HUES48 (cell line): ENCODE data around the gene TCAIM.

ENCODE experiments used
- H3K27ac ChIP-seq: one replicate; pipeline ENCODE4 v1.7.0; 2013; ENCODE audit warnings: low read depth, low read length, inconsistent platforms
- H3K27me3 ChIP-seq: 2 replicates; pipeline ENCODE4 v1.6.1; 2013; ENCODE audit warnings: mild to moderate bottlenecking, low read length; ENCODE audit not compliant: control insufficient read depth, insufficient read depth
- H3K36me3 ChIP-seq: 2 replicates; pipeline ENCODE4 v1.6.1; 2013; ENCODE audit warnings: low read length; ENCODE audit not compliant: control insufficient read depth, insufficient read depth
- H3K4me1 ChIP-seq: 2 replicates; pipeline ENCODE4 v1.6.1; 2013; ENCODE audit warnings: mild to moderate bottlenecking, low read length; ENCODE audit not compliant: control insufficient read depth, insufficient read depth
- H3K4me3 ChIP-seq: 2 replicates; pipeline ENCODE4 v1.5.1; 2013; ENCODE audit warnings: mild to moderate bottlenecking, low read depth, low read length
- H3K9ac ChIP-seq: 2 replicates; pipeline ENCODE4 v1.6.1; 2013; ENCODE audit warnings: mild to moderate bottlenecking, low read depth, low read length, moderate library complexity
- H3K9me3 ChIP-seq: 2 replicates; pipeline ENCODE4 v1.6.1; 2013; ENCODE audit warnings: low read length; ENCODE audit not compliant: control insufficient read depth, insufficient read depth

The TCAIM gene

DNA sequence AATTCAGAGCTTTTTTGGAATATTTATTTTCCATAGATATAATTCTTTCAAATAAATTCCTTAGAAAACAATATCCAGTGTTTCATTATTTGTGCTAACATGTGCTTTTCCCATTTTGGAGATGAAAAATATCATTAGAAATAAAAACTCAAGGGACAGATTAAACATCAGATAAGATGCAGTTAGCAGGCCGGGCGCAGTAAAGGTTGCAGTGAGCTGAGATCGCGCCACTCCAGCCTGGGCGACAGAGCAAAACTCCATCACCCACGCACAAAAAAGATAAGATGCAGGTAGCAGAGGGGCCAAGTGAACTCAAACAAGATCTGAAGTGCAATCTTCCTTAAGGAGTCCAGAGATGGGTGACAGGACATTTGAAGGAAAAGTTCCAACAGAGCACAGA is 90.9 kb downstream of the TCAIM start:
- Histone ChIP-seq H3K27ac (no peak overlapping the region), H3K36me3 (no peaks in the 10 kb centered on the region), H3K4me1 (no peaks in the 10 kb centered on the region), H3K9me3 (no peaks in the 10 kb centered on the region), H3K27me3 (no peaks in the 10 kb centered on the region), H3K4me3 (no peak overlapping the region), H3K9ac (no peak overlapping the region)

DNA sequence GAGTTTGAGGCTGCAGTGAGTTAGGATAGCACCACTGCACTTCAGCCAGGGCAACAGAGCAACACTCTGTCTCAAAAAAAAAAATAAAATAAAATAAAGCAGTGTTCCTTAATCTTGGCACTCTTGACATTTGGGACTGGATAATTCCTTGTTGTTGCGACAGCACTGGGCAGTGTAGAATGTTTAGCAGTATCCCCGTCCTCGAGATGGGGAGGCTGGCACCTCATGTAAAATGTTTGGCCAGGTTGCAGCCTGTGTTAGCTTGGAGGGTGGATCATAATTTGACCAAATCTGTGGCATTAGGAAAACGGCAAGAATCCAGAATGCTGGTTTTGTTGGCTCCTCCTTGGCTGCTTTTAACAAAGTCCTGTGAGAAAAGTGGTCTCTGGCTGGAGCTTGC is 91.9 kb downstream of the TCAIM start:
- Histone ChIP-seq H3K27ac (no peak overlapping the region), H3K4me3 (no peak overlapping the region), H3K36me3 (no peaks in the 10 kb centered on the region), H3K27me3 (no peaks in the 10 kb centered on the region), H3K9ac (no peak overlapping the region), H3K9me3 (no peaks in the 10 kb centered on the region), H3K4me1 (no peaks in the 10 kb centered on the region)

DNA sequence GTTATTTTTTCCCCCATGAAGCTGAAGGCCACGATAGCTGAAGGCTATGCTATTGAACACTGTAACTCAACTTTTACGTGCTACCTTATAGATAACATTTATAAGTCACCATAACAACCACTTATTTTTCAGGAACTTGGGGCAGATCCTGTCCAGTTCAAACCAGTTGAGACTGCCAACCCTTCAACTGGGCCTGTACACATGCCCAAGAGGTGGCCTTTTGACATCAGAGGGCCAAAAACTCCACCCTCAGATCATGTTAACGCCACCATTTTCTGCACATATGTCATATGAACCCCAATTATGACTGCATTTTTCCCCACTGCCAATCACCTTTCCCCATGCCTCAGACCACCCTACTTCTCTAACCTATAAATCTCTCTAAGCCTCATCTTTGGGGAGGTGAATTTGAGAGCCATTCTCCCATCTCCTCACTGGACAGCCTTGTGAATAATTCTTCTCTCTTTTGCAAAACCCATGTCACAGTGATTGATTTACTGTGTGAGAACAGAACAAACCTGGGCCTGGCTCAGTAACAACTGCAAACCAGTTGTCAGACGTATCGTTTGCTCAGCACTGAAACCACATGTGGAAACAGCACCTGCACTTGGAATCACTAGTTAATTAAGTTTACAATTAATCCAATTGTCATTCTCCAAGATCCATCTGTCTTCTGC is 96.4 kb downstream of the TCAIM start:
- H3K27me3 ChIP-seq: no peaks in the 10 kb centered on the region
- H3K36me3 ChIP-seq: no peaks in the 10 kb centered on the region
- H3K27ac ChIP-seq: no peak overlapping the region
- no peak overlapping the region for H3K9ac ChIP-seq
- H3K4me1 ChIP-seq: no peaks in the 10 kb centered on the region
- no peak overlapping the region for H3K4me3 ChIP-seq
- no peaks in the 10 kb centered on the region for H3K9me3 ChIP-seq

DNA sequence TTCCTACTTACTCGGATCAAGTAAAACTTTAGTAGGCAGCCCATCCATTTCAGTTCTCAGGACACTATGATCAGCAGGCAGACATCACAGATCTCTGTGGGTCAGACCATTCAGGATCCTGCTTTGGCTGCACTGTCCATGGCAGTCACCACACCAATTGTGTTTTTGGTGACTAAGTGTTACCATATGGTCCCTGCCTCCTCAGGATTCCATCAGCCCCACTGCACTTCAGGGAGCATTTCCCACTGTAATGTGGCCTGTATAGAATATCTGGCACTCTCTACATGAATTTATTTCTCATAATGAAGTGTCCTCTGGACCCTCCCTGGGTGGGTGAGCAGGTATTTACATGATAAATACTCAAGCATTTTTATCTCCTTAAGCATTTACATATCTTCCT is 97.6 kb downstream of the TCAIM start:
- H3K27ac ChIP-seq: no peak overlapping the region
- H3K4me3 ChIP-seq: no peak overlapping the region
- no peaks in the 10 kb centered on the region for H3K9me3 ChIP-seq
- no peak overlapping the region for H3K9ac ChIP-seq
- no peaks in the 10 kb centered on the region for H3K36me3 ChIP-seq
- H3K4me1 ChIP-seq: no peaks in the 10 kb centered on the region
- no peaks in the 10 kb centered on the region for H3K27me3 ChIP-seq

DNA sequence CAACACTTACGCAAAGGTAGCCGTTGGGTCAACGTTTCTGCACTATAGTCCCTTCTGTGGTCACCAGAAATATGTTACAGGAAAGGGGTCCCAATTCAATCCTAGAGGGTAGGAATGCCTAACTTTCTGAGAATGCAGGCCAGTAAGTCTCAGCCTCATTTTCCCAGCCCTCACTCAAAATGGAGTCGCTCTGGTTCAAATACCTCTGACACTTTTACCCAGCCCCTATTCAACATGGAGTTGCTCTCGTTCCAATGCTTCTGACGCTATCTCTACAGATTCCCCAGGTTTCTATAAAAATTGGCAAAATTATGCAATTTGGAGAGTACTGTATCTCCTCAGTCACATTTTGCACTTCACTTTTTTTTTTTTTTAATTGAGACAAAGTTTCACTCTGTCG is 99.2 kb downstream of the TCAIM start:
- no peak overlapping the region for H3K27ac ChIP-seq
- no peaks in the 10 kb centered on the region for H3K27me3 ChIP-seq
- no peak overlapping the region for H3K4me3 ChIP-seq
- H3K36me3 ChIP-seq: peaks cover 9% of the 10 kb centered on the region
- no peaks in the 10 kb centered on the region for H3K9me3 ChIP-seq
- no peak overlapping the region for H3K9ac ChIP-seq
- H3K4me1 ChIP-seq: no peaks in the 10 kb centered on the region

DNA sequence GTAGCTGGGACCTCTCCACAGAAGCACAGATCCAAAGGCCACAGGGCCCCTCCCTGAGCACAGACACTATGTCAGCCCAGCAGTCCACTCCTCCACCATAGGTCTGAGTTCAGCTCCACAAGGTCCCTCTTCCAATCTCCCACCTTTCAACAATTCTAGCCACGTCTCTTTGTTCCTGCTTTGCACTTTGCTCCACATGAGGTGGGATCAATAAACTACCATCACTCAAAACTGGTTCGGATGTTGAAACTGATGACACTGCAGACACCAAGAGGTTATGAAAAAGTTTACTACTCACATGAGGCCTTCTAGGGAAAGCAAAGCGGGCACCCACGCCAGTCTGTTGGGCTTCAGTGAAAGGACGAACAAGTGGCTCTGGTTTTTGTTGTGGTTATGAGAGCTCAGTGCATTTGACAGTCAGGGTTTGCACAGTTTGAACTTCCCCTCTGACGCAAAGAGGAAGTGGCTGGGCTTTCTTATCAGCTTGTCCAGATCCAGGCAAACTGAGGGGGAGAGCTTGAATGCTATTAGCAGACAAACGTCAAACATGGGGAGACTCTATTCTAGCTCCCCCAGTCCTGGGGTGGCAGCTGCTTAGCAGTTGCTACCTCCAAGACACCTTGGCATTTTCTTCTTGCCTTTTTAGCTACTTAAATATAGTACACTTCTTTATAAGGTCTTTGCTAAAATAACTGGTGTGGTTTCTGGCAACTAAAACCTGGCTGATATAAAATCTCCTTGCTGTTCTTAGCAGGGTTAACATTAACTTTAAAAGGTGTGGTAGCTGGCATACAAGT is 101.1 kb downstream of the TCAIM start:
- no peak overlapping the region for H3K27ac ChIP-seq
- H3K9ac ChIP-seq: no peak overlapping the region
- H3K4me3 ChIP-seq: no peak overlapping the region

DNA sequence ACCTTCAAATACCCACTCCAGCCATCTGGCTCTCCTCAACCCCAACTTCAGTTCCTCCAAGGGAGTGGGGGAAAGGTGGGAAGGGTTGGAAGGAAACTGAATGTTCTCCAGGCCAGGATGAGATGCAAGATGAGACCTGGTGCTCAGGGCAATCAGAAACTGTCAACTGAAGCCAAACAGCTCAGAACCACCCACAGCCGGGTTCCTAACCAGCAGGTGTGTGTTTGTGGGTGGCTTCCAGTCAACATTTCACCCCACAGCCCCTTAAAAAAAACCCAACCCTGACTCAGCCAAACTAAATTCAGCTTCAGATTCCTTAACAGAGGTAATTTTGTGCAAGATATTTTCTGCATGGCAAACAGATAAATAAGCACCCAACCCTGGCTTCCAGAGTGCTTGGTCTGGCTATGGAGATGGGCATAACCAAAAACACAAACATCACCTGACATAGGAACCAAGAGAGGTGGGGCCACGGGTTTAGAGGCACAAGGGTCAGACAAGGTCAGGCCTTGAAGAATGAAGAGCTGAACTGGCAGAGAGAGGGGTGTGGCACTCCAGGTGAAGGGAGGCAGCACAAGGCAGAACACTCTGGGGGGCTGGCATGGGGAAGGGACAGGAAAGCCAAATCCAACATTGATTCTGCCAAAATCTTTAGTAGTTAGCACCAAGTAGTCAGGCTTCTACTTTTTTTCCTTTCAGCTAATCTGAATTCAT is 104.2 kb downstream of the TCAIM start:
- Histone ChIP-seq H3K9ac (no peak overlapping the region), H3K9me3 (peaks cover 2% of the 10 kb centered on the region; the same call in 1 of the 2 replicates), H3K27ac (no peak overlapping the region), H3K4me3 (no peak overlapping the region), H3K27me3 (no peaks in the 10 kb centered on the region), H3K36me3 (peaks cover 41% of the 10 kb centered on the region), H3K4me1 (no peaks in the 10 kb centered on the region)

More for the DNA sequence above, 101.1 kb downstream of the TCAIM start:
- H3K27me3 ChIP-seq: no peaks in the 10 kb centered on the region
- H3K4me1 ChIP-seq: no peaks in the 10 kb centered on the region
- H3K36me3 ChIP-seq: peaks cover 19% of the 10 kb centered on the region
- no peaks in the 10 kb centered on the region for H3K9me3 ChIP-seq

DNA sequence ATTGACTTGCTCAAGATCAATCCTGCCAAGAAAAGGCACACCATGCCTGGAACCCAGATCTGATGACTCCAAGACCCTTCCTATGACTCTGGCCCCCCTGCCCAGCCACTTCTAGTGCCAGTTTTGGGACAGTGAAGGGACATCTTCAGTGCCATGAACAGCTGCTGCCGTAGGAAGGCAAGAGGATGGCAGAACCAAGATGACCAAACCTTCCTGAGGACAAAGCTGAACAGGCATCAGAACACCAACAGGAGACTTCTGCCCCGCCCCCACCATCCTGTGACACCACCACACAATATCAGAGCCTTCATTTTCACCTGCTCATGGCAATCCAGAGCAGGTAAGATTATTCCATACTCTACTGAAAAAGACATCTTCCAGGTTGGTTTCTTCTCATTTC is 105.9 kb downstream of the TCAIM start:
- Histone ChIP-seq H3K4me1 (no peaks in the 10 kb centered on the region), H3K9me3 (peaks cover 11% of the 10 kb centered on the region; the same call in 1 of the 2 replicates), H3K27me3 (no peaks in the 10 kb centered on the region), H3K27ac (no peak overlapping the region), H3K36me3 (peaks cover 58% of the 10 kb centered on the region), H3K4me3 (no peak overlapping the region), H3K9ac (no peak overlapping the region)

DNA sequence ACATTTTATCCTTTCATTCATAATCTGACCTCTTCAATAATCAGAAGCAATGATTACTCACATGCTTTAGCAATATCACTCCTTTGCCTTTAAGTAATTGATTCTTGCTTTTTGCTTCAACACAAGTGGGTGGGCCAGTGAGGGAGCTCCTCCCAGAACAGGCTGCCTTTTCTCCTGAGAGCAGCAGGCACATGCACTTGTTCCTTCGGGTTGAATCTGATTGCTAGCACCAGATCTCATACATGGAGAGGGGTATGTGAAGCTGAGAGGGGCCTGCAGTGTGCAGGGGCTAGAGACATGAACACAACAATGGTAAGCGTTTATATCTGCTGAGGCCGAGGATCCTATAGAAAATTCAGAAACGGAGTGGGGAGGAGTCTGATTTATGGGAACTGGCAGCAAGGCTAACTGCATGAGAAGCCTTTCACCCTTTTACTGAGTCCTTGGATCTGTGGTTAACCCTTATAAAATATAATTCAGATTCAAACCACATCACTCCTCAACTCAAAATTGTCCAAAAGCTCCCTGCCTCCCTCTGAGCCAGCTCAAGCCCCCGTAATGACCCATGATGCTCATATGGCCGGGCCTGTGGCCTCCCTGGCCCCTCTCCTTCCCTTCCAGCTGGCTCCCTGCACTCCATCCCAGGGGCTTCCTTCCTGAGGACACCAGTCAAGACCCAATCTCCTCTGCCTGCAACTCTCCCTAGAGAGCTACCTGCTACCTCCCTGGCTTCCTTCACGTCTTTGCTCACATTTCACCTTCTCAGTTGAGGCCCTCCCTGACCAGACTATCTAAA is 106.5 kb downstream of the TCAIM start:
- Histone ChIP-seq H3K27me3 (no peaks in the 10 kb centered on the region), H3K9ac (no peak overlapping the region), H3K27ac (no peak overlapping the region), H3K9me3 (peaks cover 11% of the 10 kb centered on the region; the same call in 1 of the 2 replicates), H3K4me3 (no peak overlapping the region), H3K36me3 (peaks cover 65% of the 10 kb centered on the region), H3K4me1 (no peaks in the 10 kb centered on the region)

DNA sequence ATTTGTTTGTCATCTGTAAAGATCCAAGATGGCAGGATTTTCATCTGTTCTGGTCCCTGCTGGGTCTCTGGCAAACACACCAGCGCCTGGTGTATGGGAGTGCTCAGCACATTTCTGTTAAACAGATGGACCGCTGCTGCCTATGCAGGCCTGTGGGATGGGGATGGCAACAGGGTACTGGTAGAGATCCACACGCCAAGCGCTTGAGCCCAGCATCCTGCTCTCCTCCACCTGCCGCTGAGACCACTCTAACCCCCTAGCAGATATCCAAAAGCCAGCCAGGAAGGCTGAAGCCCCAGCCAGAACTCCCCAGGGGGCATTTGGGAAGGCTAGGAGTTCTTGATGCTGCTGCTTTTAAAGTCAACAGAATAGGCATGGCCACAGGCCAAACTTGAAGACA is 107.2 kb downstream of the TCAIM start:
- no peak overlapping the region for H3K4me3 ChIP-seq
- H3K9ac ChIP-seq: no peak overlapping the region
- no peaks in the 10 kb centered on the region for H3K27me3 ChIP-seq
- H3K4me1 ChIP-seq: no peaks in the 10 kb centered on the region
- H3K9me3 ChIP-seq: peaks cover 11% of the 10 kb centered on the region; the same call in 1 of the 2 replicates
- peaks cover 71% of the 10 kb centered on the region for H3K36me3 ChIP-seq
- no peak overlapping the region for H3K27ac ChIP-seq
